ENCODE data around the gene KLF15.

KLF15 gene

DNA sequence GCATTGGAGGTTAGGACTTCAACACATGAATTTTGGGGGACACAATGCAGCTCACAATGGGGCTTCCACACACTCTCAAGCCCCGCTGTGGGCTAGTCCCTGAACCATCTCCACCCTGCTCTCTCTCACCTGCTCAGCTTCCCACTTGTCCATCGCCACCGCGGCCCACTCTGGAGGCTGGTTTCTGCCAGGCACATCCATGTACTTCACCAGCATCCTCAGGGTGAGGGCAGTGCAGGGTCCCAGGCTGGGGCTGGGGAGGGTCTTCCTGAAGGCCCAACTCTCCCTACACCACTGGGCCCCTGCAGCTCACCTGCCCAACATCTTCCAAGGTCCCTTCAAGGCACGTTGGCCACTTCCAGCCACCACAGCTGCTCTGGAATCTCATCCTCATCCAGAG lies 46.4 kb downstream of the KLF15 start:
- no peak for TF ChIP-seq FOXP2 (optimal IDR thresholded peaks at IDR 0.05; ENCODE audit: borderline replicate concordance, extremely low read depth, extremely low read length, insufficient read depth)
- TF ChIP-seq SIN3A (IDR thresholded peaks at IDR 0.05; ENCODE audit: borderline replicate concordance, insufficient read depth, low read length), result no peak
- TF ChIP-seq POLR2AphosphoS5 (IDR thresholded peaks at IDR 0.05; ENCODE audit: low read depth, low read length), result no peak
- TF ChIP-seq TAF1 (IDR thresholded peaks at IDR 0.05; ENCODE audit: borderline replicate concordance, insufficient read depth, low read length), result no peak

DNA sequence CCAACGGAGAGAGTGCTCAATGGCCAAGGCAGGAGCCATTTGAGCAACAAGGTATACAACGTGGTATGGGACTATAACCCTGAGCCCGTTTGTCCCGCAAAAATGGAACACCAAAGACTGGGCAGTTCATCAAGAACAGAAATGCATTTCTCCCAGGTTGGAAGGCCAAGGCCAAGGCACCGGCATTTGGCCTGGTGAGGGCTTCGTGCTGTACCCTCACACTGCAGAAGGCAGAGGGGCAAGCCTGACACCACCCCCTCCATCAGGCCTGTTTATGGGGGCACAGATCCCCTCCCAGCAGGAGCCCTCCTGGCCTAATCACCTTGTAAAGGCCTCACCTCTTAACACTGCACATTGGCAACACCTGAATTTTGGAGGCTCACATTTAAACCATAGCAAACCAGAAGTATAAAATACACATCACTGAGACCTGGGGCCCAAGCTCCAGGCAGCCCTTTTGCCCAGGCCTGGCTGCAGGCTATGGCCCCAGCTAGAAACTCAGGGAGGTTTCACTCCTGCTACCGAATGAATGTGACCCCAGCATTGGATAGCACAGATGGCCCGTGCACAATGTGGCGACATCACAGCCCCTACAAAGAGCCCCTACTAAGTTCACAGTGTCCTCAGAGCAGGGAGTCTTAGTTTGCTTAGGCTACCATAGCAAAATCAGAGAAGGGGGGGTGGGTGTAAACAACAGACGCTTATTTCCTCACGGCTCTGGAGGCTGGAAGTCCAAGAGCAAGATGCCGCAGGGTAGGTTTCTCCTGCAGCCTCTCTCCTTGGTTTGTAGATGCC lies 47.1 kb downstream of the KLF15 start:
- TF ChIP-seq POLR2AphosphoS5 (IDR thresholded peaks at IDR 0.05; ENCODE audit: low read depth, low read length) (no peak), TAF1 (IDR thresholded peaks at IDR 0.05; ENCODE audit: borderline replicate concordance, insufficient read depth, low read length) (no peak), SIN3A (IDR thresholded peaks at IDR 0.05; ENCODE audit: borderline replicate concordance, insufficient read depth, low read length) (no peak), FOXP2 (optimal IDR thresholded peaks at IDR 0.05; ENCODE audit: borderline replicate concordance, extremely low read depth, extremely low read length, insufficient read depth) (no peak)
- TF ChIP-seq, protein P1, sequence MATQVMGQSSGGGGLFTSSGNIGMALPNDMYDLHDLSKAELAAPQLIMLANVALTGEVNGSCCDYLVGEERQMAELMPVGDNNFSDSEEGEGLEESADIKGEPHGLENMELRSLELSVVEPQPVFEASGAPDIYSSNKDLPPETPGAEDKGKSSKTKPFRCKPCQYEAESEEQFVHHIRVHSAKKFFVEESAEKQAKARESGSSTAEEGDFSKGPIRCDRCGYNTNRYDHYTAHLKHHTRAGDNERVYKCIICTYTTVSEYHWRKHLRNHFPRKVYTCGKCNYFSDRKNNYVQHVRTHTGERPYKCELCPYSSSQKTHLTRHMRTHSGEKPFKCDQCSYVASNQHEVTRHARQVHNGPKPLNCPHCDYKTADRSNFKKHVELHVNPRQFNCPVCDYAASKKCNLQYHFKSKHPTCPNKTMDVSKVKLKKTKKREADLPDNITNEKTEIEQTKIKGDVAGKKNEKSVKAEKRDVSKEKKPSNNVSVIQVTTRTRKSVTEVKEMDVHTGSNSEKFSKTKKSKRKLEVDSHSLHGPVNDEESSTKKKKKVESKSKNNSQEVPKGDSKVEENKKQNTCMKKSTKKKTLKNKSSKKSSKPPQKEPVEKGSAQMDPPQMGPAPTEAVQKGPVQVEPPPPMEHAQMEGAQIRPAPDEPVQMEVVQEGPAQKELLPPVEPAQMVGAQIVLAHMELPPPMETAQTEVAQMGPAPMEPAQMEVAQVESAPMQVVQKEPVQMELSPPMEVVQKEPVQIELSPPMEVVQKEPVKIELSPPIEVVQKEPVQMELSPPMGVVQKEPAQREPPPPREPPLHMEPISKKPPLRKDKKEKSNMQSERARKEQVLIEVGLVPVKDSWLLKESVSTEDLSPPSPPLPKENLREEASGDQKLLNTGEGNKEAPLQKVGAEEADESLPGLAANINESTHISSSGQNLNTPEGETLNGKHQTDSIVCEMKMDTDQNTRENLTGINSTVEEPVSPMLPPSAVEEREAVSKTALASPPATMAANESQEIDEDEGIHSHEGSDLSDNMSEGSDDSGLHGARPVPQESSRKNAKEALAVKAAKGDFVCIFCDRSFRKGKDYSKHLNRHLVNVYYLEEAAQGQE (IDR thresholded peaks at IDR 0.05; ENCODE audit: insufficient read depth in 1 of 2, low read depth in 2 of 2, low read length in 2 of 2), result no peak

DNA sequence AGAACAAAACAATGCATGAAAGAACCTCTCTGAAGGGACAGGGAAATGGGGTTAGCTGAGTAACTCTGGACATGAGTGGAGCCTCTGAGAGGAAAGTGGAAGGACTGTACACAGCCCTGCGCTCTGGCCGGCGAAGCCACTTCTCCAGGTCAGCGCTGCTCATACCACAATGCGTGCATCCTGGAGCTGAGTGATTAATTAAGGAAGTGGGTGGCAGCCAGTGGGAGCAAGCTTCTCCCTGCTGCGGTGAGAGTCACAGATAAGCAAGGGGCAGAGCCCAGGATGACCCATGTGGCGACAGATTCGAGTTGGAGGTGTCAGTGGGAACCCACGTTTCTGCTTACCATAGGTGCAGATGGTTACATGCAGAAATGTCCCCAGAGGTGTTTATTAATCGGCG lies 48.0 kb downstream of the KLF15 start:
- no peak for TF ChIP-seq SIN3A (IDR thresholded peaks at IDR 0.05; ENCODE audit: borderline replicate concordance, insufficient read depth, low read length)
- TF ChIP-seq FOXP2 (optimal IDR thresholded peaks at IDR 0.05; ENCODE audit: borderline replicate concordance, extremely low read depth, extremely low read length, insufficient read depth), result no peak
- no peak for TF ChIP-seq TAF1 (IDR thresholded peaks at IDR 0.05; ENCODE audit: borderline replicate concordance, insufficient read depth, low read length)
- no peak for TF ChIP-seq POLR2AphosphoS5 (IDR thresholded peaks at IDR 0.05; ENCODE audit: low read depth, low read length)
- TF ChIP-seq, protein P1 (IDR thresholded peaks at IDR 0.05; ENCODE audit: insufficient read depth in 1 of 2, low read depth in 2 of 2, low read length in 2 of 2), result no peak

DNA sequence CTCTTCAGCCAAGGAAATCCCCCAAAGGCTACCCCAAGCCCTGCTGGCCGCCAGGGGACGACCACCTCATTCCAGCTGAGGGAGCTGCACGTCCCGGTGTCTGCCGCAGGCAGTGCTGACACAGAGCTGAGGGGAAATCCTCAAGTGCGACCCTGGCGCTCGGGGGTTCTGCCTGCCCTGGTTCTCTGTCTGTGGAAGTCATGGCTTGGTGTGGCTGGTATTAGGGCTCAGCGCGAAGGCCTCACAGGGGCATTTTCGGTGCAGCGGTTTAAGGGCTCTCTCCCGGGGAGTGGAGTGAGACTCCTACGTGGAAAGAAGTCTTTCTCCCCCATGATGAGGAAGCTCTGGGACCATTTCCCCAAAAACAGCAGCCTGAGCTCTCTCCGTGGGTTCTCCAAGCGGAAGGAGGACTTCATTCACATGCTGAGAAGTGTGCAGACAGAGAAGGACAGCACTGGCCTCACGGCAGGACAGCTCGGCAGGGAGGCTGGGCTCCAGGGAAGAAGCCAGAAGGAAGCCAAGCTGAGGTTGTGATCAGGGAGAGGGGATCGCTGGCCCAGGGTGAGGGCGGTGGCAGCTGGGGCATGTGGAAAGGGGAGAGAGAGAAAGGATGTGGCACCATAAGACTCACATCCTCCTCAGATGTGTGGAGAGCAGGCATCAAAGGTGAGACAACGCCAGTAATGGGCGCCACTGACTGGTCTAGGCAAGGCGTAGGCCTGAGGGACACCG lies 48.6 kb downstream of the KLF15 start:
- TF ChIP-seq POLR2AphosphoS5 (IDR thresholded peaks at IDR 0.05; ENCODE audit: low read depth, low read length) (no peak), TAF1 (IDR thresholded peaks at IDR 0.05; ENCODE audit: borderline replicate concordance, insufficient read depth, low read length) (no peak), SIN3A (IDR thresholded peaks at IDR 0.05; ENCODE audit: borderline replicate concordance, insufficient read depth, low read length) (no peak), FOXP2 (optimal IDR thresholded peaks at IDR 0.05; ENCODE audit: borderline replicate concordance, extremely low read depth, extremely low read length, insufficient read depth) (no peak)
- TF ChIP-seq, protein P1 (IDR thresholded peaks at IDR 0.05; ENCODE audit: insufficient read depth in 1 of 2, low read depth in 2 of 2, low read length in 2 of 2), result no peak

DNA sequence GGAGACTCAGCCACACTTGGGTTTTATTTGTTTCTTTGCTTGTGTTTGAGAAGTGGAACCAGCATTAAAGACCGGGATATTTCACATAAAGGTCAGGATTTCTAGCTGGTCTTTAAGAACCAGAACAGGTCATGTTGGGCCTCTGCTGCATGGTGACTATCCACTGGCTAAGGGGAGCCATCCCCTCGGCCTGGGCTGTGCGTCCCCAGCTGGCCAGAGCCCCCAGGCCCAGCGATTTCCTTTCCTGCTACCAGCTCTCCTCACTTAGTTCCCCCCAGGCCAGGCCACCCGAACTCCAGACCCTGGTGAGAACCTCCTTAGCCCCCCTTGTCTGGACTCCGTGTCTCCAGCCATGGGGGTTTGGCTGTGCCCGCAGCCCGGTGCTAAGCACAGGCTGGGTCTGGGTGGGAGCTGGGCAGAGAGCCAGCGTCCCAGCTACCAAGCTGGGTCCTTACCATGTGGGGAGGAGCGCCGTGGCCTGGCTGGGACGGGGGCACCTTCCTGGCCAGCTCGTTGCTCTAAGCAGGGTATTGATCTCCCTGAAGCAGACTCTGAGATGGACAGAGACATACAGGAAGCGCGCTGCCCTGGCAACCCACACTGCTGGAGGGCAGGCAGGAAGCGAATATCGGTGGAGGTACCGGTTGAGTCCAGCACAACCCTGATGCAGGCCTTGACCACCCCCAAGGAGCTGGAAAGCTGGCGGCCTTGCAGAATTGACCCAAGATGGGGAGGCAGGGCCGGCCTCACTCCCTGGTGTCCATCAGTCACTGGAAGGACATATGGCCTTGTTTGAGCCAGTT lies 49.4 kb downstream of the KLF15 start:
- TF ChIP-seq FOXP2 (optimal IDR thresholded peaks at IDR 0.05; ENCODE audit: borderline replicate concordance, extremely low read depth, extremely low read length, insufficient read depth), result no peak
- TF ChIP-seq, protein P1 (IDR thresholded peaks at IDR 0.05; ENCODE audit: insufficient read depth in 1 of 2, low read depth in 2 of 2, low read length in 2 of 2), result no peak
- no peak for TF ChIP-seq POLR2AphosphoS5 (IDR thresholded peaks at IDR 0.05; ENCODE audit: low read depth, low read length)
- no peak for TF ChIP-seq TAF1 (IDR thresholded peaks at IDR 0.05; ENCODE audit: borderline replicate concordance, insufficient read depth, low read length)
- no peak for TF ChIP-seq SIN3A (IDR thresholded peaks at IDR 0.05; ENCODE audit: borderline replicate concordance, insufficient read depth, low read length)

All from PFSK-1 (cell line).